LNCaP clone FGC (cell line): Measurements from ENCODE around the gene EXOC6B.
A peak's percentile ranks its signal among the peaks of the same experiment; 100 is the strongest.

Experiments
- DNase-seq: peaks from one replicate; pipeline ENCODE4 v3.0.0-alpha.2; 2011; ENCODE audit warnings: low read depth
- H3K4me3 ChIP-seq: 2 replicates; pipeline ENCODE4 v1.5.1; 2011; ENCODE audit warnings: mild to moderate bottlenecking, low read depth, low read length, control low read depth
- CTCF ChIP-seq: IDR thresholded peaks from 2 replicates; pipeline ENCODE4 v1.5.1; 2012; ENCODE audit warnings: mild to moderate bottlenecking; ENCODE audit not compliant: control insufficient read depth, insufficient read depth; ENCODE audit errors: extremely low read depth

The EXOC6B gene

GRCh38 chr2:72727356-72727755 is 98.5 kb downstream of the EXOC6B start:
- no peak overlapping the region for H3K4me3 ChIP-seq
- DNase-seq, result no peak
- TF ChIP-seq CTCF, result no peak

GRCh38 chr2:72723769-72724370 is 102.0 kb downstream of the EXOC6B start:
- TF ChIP-seq CTCF, result no peak
- H3K4me3 ChIP-seq, result no peak overlapping the region

GRCh38 chr2:72722492-72723070 is 103.3 kb downstream of the EXOC6B start:
- no peak for DNase-seq
- no peak for TF ChIP-seq CTCF
- no peak overlapping the region for H3K4me3 ChIP-seq

More at GRCh38 chr2:72723769-72724370, 102.0 kb downstream of the EXOC6B start:
- no peak for DNase-seq

- peak overlapping the region; percentile 25; the same call in 1 of the 2 replicates for H3K4me3 ChIP-seq
- TF ChIP-seq CTCF, result no peak
- peak; percentile 58 for DNase-seq
These were observed 106.4 kb downstream of the EXOC6B start for GRCh38 chr2:72719416-72719815.

- H3K4me3 ChIP-seq, result no peak overlapping the region
- TF ChIP-seq CTCF, result no peak
- peak; percentile 73 for DNase-seq
These were observed 107.0 kb downstream of the EXOC6B start for GRCh38 chr2:72718876-72719275.

- no peak for DNase-seq
- TF ChIP-seq CTCF, result no peak
These were observed 109.2 kb downstream of the EXOC6B start for GRCh38 chr2:72716601-72717000.

GRCh38 chr2:72713857-72714256 is 112.0 kb downstream of the EXOC6B start:
- no peak for DNase-seq
- no peak for TF ChIP-seq CTCF
- H3K4me3 ChIP-seq, result no peak overlapping the region

More at GRCh38 chr2:72716601-72717000, 109.2 kb downstream of the EXOC6B start:
- no peak overlapping the region for H3K4me3 ChIP-seq
